H1 (cell line): Measurements from ENCODE around the gene CBLC. TPM values are rescaled to one million over a fixed set of nuclear protein-coding genes. Genes with fewer than 3 reads are reported as not detected.

Experiments
- CHD7 ChIP-seq: fragments of 300-600 bp; sonication (generic); IDR thresholded peaks from 2 replicates; pipeline ENCODE4 v1.7.1; 2012; ENCODE audit warnings: low read length, moderate library complexity, mild to moderate bottlenecking, inconsistent platforms; ENCODE audit not compliant: insufficient replicate concordance
- CTBP2 ChIP-seq: IDR thresholded peaks from 2 replicates; pipeline ENCODE4 v1.7.0; 2011; ENCODE audit warnings: borderline replicate concordance, mild to moderate bottlenecking, moderate library complexity, mixed read lengths, low read length; ENCODE audit not compliant: insufficient read depth, insufficient read length
- SP1 ChIP-seq: IDR thresholded peaks from 2 replicates; pipeline ENCODE4 v1.6.1; 2011; ENCODE audit warnings: low read depth, low read length
- polyA plus RNA-seq, 7 experiments: library from polyadenylated mRNA; depleted of rRNA in 3 of 7; stranded (reverse) in 5 of 7; unstranded in 2 of 7; fragments of >200 nt in 5 of 7; fragments of 200-250 nt in 2 of 7; gene quantifications; 1 replicate in 5 of 7; 2 replicates in 1 of 7; 4 replicates in 1 of 7; pipeline versions ENCODE4 v1.2.1 to v1.2.3, GENCODE V29; 2011 to 2013; ENCODE audit warnings: missing spikeins in 2 of 7, mixed read lengths in 2 of 7
- total RNA-seq: library from RNA; stranded (reverse); fragmentation: NEBNext Ultra II Directional; extraction: Animal tissue kit (Norgen Biotek cat#: 25700); gene quantifications from 2 replicates; pipeline ENCODE4 v1.2.1, GENCODE V29; 2021

CBLC gene
- total and polyA plus RNA-seq, 2 of the 8 experiments (the other 6 are each of a cell fraction or from before 2014, with no cell fraction given), result 17.4 to 35.7 TPM

- TF ChIP-seq CHD7, result no peak
- TF ChIP-seq CTBP2, result peak; percentile 13
- TF ChIP-seq SP1, result 0 out of 2 replicates have a peak, but pooled peaks have one; percentile 31
- TF ChIP-seq, all 59 proteins: peak for 2
Observed at GRCh38 chr19:44758596-44758995, 19.1 kb upstream of the CBLC start (continued).
